HEK293T (cell line): Measurements from ENCODE around the gene CALD1.

Experiments
- BHLHE40 ChIP-seq: fragments of 450-650 bp; IDR thresholded peaks from 2 replicates; pipeline ENCODE4 v1.6.1; 2016; ENCODE audit warnings: mild to moderate bottlenecking, moderate library complexity, borderline replicate concordance
- CTBP1 ChIP-seq: fragments of 450-650 bp; IDR thresholded peaks from 2 replicates; pipeline ENCODE4 v1.6.1; 2016; ENCODE audit warnings: borderline replicate concordance
- ELF4 ChIP-seq: fragments of 450-650 bp; IDR thresholded peaks from 2 replicates; pipeline ENCODE4 v1.6.1; 2017; ENCODE audit warnings: antibody characterized with exemption
- HDGF ChIP-seq: fragments of 450-650 bp; IDR thresholded peaks from 2 replicates; pipeline ENCODE4 v1.6.1; 2017; ENCODE audit warnings: antibody characterized with exemption, borderline replicate concordance
- L3MBTL2 ChIP-seq: fragments of 450-650 bp; conservative IDR thresholded peaks from 2 replicates; pipeline ENCODE4 v1.6.1; 2016; ENCODE audit warnings: mild to moderate bottlenecking
- NFRKB ChIP-seq: fragments of 450-650 bp; IDR thresholded peaks from 2 replicates; pipeline ENCODE4 v1.6.1; 2016; ENCODE audit warnings: mild to moderate bottlenecking, moderate library complexity
- PKNOX1 ChIP-seq: fragments of 450-650 bp; IDR thresholded peaks from 2 replicates; pipeline ENCODE4 v1.6.1; 2016
- SP1 ChIP-seq: fragments of 450-650 bp; IDR thresholded peaks from 2 replicates; pipeline ENCODE4 v1.6.1; 2017
- ZNF384 ChIP-seq: fragments of 450-650 bp; IDR thresholded peaks from 2 replicates; pipeline ENCODE4 v1.6.1; 2016

GRCh38 chr7:134946260-134946659, 166.8 kb downstream of the CALD1 start:
- TF ChIP-seq SP1, result no peak
- no peak for TF ChIP-seq ELF4
- TF ChIP-seq ZNF384, result no peak
- TF ChIP-seq CTBP1, result no peak
- TF ChIP-seq NFRKB, result no peak
- no peak for TF ChIP-seq HDGF
- TF ChIP-seq L3MBTL2, result no peak
- no peak for TF ChIP-seq BHLHE40
- TF ChIP-seq PKNOX1, result no peak
